GM10266 (cell line): ENCODE measurements around the gene C6orf52.
"Not testable (repeated sequence)": the region's sequence is repeated elsewhere in the genome, so short reads cannot be mapped to it uniquely, and the experiment has no call there.

Experiments
- DNase-seq: peaks from one replicate; pipeline ENCODE4 v3.0.0; 2012; ENCODE audit errors: extremely low spot score
- CTCF ChIP-seq: IDR thresholded peaks from 2 replicates; pipeline ENCODE4 v1.5.1; 2012; ENCODE audit warnings: mild to moderate bottlenecking, low read depth; ENCODE audit not compliant: control insufficient read depth, insufficient read depth; ENCODE audit errors: missing control alignments

C6orf52 gene

GRCh38 chr6:10694302-10695085 lies at the start of gene C6orf52, which contains the start of gene PAK1IP1:
Gene C6orf52 (minus strand): TSS chr6:10694616. CDS start chr6:10687550, 7,066 bp downstream.
Gene PAK1IP1 (plus strand): TSS chr6:10694972. CDS start chr6:10694986, 14 bp downstream.
- DNase-seq = peak; percentile 86

DNA sequence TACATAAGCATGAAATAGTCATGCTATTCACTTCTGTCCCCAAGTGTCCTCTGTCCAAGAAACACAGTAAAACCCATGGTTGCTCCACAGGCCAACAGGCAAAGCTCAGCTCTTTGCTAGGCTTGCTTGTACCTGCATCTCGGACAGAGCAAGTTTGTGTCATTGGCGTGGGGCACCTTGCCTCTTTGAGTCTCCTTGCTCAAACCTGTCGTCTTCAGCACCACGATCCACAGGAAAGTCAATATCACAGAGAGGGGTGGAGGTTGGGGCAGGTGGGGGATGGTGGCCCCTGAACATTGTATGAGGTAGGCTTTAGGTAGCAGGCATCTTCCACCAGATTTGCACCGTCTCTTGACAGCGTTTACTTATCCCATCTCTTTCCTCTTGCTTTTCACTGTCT lies 49.1 kb upstream of the C6orf52 start:
- no peak for DNase-seq
- TF ChIP-seq CTCF = no peak

More at GRCh38 chr6:10694302-10695085, at the start of gene C6orf52, which contains the start of gene PAK1IP1:
- no peak for TF ChIP-seq CTCF

DNA sequence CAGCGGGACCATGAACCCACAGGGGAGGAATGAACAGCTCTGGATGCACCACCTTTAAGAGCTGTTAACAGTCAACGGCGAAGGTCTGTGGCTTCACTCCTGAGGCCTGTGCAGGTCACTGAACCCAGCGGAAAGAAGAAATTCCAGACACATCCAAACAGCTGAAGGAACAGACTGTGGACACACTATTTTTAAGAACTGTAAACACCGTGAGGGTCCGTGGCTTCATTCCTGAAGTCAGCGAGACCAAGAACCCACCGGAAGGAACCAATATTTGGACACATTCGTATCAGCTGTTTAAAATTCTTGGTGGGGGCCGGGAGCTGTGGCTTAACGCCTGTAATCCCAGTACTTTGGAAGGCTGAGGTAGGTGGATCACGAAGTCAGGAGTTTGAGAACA lies 47.8 kb upstream of the C6orf52 start:
- TF ChIP-seq CTCF = no peak
- no peak for DNase-seq

DNA sequence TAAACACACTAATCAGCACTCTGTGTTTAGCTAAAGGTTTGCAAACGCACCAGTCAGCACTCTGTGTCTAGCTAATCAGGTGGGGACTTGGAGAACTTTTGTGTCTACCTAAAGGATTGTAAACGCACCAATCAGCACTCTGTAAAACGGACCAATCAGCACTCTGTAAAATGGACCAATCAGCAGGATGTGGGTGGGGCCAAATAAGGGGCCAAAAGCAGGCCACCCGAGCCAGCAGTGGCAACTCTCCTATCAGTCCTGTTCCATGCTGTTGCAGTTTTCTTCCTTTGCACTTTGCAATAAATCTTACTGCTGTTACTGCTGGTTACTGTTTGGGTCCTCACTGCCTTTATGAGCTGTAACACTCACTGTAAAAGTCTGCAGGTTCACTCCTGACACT lies 47.2 kb upstream of the C6orf52 start:
- DNase-seq = not testable (repeated sequence)

GRCh38 chr6:10740061-10740460 lies 45.6 kb upstream of the C6orf52 start:
- TF ChIP-seq CTCF = no peak
- no peak for DNase-seq

- TF ChIP-seq CTCF = no peak
- no peak for DNase-seq
These were observed 42.3 kb upstream of the C6orf52 start for GRCh38 chr6:10736731-10737130.

DNA sequence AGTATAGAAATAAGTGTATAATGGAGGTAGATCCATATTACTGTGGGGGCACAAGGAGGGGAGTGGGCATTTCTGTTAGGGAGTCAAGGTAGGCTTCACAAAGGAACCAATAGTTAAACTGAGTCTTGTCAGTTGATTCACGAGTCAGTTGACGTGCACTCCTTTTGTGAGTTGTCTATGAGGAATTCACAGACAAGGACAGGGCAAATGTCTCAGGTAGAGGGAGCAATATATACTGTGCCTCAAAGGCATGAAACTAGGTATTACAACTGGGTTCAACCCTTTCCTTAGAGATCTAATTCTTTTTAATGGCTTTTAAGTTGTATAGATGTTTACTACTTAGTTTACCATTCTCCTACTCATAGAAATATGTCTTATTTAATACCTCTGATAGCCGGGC lies 39.4 kb upstream of the C6orf52 start:
- DNase-seq = no peak
- no peak for TF ChIP-seq CTCF
